GM13976 (cell line): ENCODE measurements around the gene CCNY.

Source experiments
- DNase-seq: peaks from one replicate; pipeline ENCODE4 v3.0.0; 2012; ENCODE audit warnings: low spot score
- in situ Hi-C: fragments of 300-500 bp; cut with MboI; formaldehyde crosslinking; loops from one replicate; pipeline ENCODE4 v1.12.0; 2022; ENCODE audit warnings: low sequenced_read_pairs, mixed read lengths, inconsistent platforms; ENCODE audit not compliant: unreplicated experiment
- TF ChIP-seq, protein P1 (sequence below): IDR thresholded peaks from 2 replicates; pipeline ENCODE4 v1.5.1; 2012; ENCODE audit warnings: borderline replicate concordance, mild to moderate bottlenecking; ENCODE audit not compliant: insufficient read depth; ENCODE audit errors: extremely low read depth, missing control alignments, control extremely low read depth

The CCNY gene

GRCh38 chr10:35577926-35578617 is 241.8 kb downstream of the CCNY start:
- TF ChIP-seq, protein P1, sequence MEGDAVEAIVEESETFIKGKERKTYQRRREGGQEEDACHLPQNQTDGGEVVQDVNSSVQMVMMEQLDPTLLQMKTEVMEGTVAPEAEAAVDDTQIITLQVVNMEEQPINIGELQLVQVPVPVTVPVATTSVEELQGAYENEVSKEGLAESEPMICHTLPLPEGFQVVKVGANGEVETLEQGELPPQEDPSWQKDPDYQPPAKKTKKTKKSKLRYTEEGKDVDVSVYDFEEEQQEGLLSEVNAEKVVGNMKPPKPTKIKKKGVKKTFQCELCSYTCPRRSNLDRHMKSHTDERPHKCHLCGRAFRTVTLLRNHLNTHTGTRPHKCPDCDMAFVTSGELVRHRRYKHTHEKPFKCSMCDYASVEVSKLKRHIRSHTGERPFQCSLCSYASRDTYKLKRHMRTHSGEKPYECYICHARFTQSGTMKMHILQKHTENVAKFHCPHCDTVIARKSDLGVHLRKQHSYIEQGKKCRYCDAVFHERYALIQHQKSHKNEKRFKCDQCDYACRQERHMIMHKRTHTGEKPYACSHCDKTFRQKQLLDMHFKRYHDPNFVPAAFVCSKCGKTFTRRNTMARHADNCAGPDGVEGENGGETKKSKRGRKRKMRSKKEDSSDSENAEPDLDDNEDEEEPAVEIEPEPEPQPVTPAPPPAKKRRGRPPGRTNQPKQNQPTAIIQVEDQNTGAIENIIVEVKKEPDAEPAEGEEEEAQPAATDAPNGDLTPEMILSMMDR: no peak
- in situ Hi-C loops: no loop called here
- DNase-seq: no peak

DNA sequence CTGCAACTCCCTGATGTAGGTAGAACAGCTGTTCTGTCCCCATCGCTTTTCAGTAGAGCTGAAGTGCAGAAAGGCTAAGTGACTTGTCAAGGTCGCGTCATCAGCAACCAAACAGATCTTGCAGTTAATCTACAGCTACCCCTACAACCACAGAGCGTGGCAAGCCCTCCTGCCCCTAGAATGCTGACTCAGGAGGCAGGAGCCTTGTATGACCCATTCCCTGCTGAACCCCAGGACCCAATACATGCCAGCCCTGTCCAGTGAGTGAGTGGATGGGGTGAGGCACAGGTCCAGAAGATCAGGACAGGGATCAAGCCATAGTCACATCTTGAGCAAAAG is 242.3 kb downstream of the CCNY start:
- in situ Hi-C loops: no loop called here
- TF ChIP-seq, protein P1: no peak
- no peak for DNase-seq

- DNase-seq: no peak
- in situ Hi-C loops: no loop called here
- TF ChIP-seq, protein P1: no peak
Measured at GRCh38 chr10:35579116-35579515, 242.8 kb downstream of the CCNY start.

DNA sequence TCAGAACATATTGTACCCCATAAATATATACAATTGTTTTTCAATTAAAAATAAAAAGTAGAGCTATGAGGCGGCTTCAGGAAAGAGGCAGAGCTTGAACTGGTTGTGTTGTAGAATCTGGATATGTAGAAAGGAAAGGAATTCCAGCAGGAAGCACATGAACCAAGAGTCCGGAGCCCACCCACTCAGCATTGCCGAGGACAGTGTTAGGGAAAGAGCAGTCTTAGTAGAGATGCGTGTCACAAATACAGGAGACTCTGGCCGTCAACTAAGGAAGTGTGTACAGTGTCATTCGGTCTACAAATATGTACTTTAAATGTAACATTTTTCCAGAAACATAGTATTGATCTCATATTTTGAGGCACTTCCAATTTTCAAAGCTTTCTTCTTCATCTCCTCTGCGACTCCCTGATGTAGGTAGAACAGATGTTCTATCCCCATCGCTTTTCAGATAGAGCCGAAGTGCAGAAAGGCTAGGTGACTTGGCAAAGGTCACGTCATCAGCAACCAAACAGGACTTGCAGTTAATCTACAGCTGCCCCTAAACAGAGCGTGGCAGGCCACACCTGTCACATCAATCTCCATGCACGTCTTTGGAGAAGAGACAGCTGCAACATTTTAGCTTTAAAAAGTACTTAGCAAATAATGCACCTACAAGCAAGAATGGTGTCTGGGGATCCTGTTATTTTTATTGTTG is 243.6 kb downstream of the CCNY start:
- in situ Hi-C loops: no loop called here
- TF ChIP-seq, protein P1: no peak
- no peak for DNase-seq

DNA sequence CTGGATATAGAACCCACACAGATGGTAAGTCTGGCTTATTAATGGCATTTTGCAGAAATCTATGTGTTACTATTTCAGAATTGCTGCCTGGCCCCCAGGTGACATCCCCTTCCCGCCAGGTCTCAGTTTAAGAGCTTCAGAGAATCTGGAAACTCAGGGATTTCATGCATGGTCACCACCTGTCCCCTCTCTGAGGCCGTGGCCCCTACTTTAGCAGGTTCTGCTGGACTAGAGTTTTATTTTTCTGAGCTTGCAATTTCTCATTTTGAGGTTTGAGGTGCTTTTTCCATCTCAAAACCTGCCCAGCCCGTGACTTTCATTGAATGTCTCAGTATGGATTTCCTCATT is 244.1 kb downstream of the CCNY start:
- in situ Hi-C loops: no loop called here
- TF ChIP-seq, protein P1: no peak
- DNase-seq: no peak

- in situ Hi-C loops: no loop called here
- no peak for DNase-seq
- TF ChIP-seq, protein P1: no peak
Measured at GRCh38 chr10:35581655-35582054, 245.3 kb downstream of the CCNY start.

DNA sequence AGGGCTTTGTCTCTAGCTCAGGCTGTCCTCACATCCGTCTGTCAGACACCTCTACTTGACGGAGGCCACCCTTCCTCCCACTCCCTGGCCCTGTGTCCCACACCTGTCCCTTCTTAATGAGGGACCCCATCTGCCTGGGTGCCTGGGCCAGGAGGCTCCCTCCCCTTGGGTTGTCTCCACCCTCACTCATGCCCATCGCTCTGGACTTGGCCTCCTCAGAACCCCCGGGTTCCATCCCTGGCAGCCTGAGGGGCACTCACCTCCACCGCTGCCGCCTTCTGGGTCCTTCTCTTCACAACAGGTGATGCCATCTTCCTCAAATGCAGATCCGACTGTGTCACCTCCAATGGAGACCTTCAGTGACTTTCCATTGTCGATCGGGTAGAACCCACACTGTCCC is 248.6 kb downstream of the CCNY start:
- DNase-seq: no peak

More for the DNA sequence above, 248.6 kb downstream of the CCNY start:
- TF ChIP-seq, protein P1: no peak
- in situ Hi-C loops: no loop called here
